CD4-positive, alpha-beta memory T cell (primary cell): Measurements from ENCODE around the gene IARS1. TPM values are rescaled to one million over a fixed set of nuclear protein-coding genes. Genes with fewer than 3 reads are reported as not detected.

ENCODE experiments used
- CTCF ChIA-PET: fragments of 350-600 bp; sonication (Branson Sonifier 250); formaldehyde crosslinking; loops from one replicate; lab custom pipeline; 2021; ENCODE audit warnings: inconsistent platforms; ENCODE audit not compliant: partially characterized antibody; lab: Charles Lee
- POLR2A ChIA-PET: fragments of 350-600 bp; sonication (Branson Sonifier 250); formaldehyde crosslinking; loops from one replicate; lab custom pipeline; 2021; ENCODE audit not compliant: partially characterized antibody; lab: Charles Lee
- DNase-seq, 5 donors: peaks; one replicate each; pipeline versions ENCODE4 v3.0.0 to v3.0.0-alpha.2; 2020 to 2022; ENCODE audit warnings: mixed read lengths in 1 of 5
- H3K27ac ChIP-seq: one replicate; pipeline ENCODE4 v1.7.0; 2013; ENCODE audit warnings: low read depth, low read length
- H3K27me3 ChIP-seq: 2 replicates; pipeline ENCODE4 v1.7.0; 2013; ENCODE audit warnings: mild to moderate bottlenecking, low read length, moderate library complexity; ENCODE audit not compliant: insufficient read depth
- H3K36me3 ChIP-seq: 2 replicates; pipeline ENCODE4 v1.7.0; 2013; ENCODE audit warnings: mild to moderate bottlenecking, low read length, moderate library complexity; ENCODE audit not compliant: insufficient read depth
- H3K4me1 ChIP-seq: 2 replicates; pipeline ENCODE4 v1.7.0; 2013; ENCODE audit warnings: mild to moderate bottlenecking, low read length, moderate library complexity; ENCODE audit not compliant: insufficient read depth
- H3K4me3 ChIP-seq, 2 donors: one replicate each; pipeline ENCODE4 v1.7.0; 2013; ENCODE audit warnings: low read length in 2 of 2, mild to moderate bottlenecking in 1 of 2
- H3K9me3 ChIP-seq, 2 donors: one replicate each; pipeline ENCODE4 v1.7.0; 2013; ENCODE audit warnings: low read length in 2 of 2, control low read depth in 1 of 2; ENCODE audit not compliant: control insufficient read depth in 1 of 2
- H3K27ac Mint-ChIP-seq, 7 donors: one replicate each; pipeline ENCODE4 v1.8.0; 2020 to 2021; ENCODE audit warnings: mixed read lengths in 7 of 7, mild to moderate bottlenecking in 6 of 7, inconsistent platforms in 3 of 7, moderate library complexity in 3 of 7
- H3K27me3 Mint-ChIP-seq, 2 donors: one replicate each; pipeline ENCODE4 v1.8.0; 2020 to 2021; ENCODE audit warnings: mixed read lengths in 2 of 2
- H3K36me3 Mint-ChIP-seq, 2 donors: one replicate each; pipeline ENCODE4 v1.8.0; 2020 to 2021; ENCODE audit warnings: mixed read lengths in 2 of 2, inconsistent platforms in 1 of 2, mild to moderate bottlenecking in 1 of 2
- H3K4me1 Mint-ChIP-seq, 4 donors: one replicate each; pipeline ENCODE4 v1.8.0; 2020 to 2021; ENCODE audit warnings: mixed read lengths in 4 of 4, mild to moderate bottlenecking in 1 of 4
- H3K4me3 Mint-ChIP-seq, 8 donors: one replicate each; pipeline ENCODE4 v1.8.0; 2020 to 2021; ENCODE audit warnings: mixed read lengths in 8 of 8, mild to moderate bottlenecking in 7 of 8, moderate library complexity in 6 of 8, inconsistent platforms in 3 of 8
- H3K9me3 Mint-ChIP-seq, 8 donors: one replicate each; pipeline ENCODE4 v1.8.0; 2020 to 2021; ENCODE audit warnings: mixed read lengths in 8 of 8, mild to moderate bottlenecking in 5 of 8, inconsistent platforms in 3 of 8, moderate library complexity in 1 of 8
- intact Hi-C: fragments of 100-400 bp; cut with micrococcal nuclease; formaldehyde crosslinking; loops from one replicate; pipeline ENCODE4 v1.15.1; 2023
- microRNA-seq: library from miRNA; unstranded; fragments of <30 nt; microRNA quantifications from one replicate; pipeline ENCODE4 v1.2.0, GENCODE V29; 2021; ENCODE audit warnings: borderline replicate concordance, borderline number of aligned reads, borderline microRNAs expressed, mixed read lengths
- polyA plus RNA-seq, 2 donors: library from polyadenylated mRNA; unstranded; fragments of 300-500 nt; fragmentation: Illumina TruSeq; gene quantifications; one replicate each; pipeline ENCODE4 v1.2.3, GENCODE V29; 2021
- total RNA-seq, 2 experiments: library from RNA; stranded (reverse); gene quantifications; one replicate each; pipeline ENCODE4 v1.2.3, GENCODE V29; 2021

The IARS1 gene
- total and polyA plus RNA-seq, 4 experiments from 2014 or later, result 69.7 to 112 (median 90.1) TPM

GRCh38 chr9:92253656-92254055, 39.8 kb downstream of the IARS1 start:
- no peaks in the 10 kb centered on the region for H3K9me3 ChIP-seq
- H3K27me3 Mint-ChIP-seq, result no peaks in the 10 kb centered on the region
- no peaks in the 10 kb centered on the region for H3K27me3 ChIP-seq
- intact Hi-C loops, result no loop called here
- H3K27ac ChIP-seq, result no peak overlapping the region
- DNase-seq, result no peak
- no peak overlapping the region for H3K4me3 ChIP-seq
- H3K4me1 ChIP-seq, result no peaks in the 10 kb centered on the region
- no peaks in the 10 kb centered on the region for H3K9me3 Mint-ChIP-seq
- peaks cover 73 to 82% of the 10 kb centered on the region in 2 donors for H3K36me3 Mint-ChIP-seq
- ChIA-PET CTCF (no interaction called here), POLR2A (no interaction called here)
- H3K4me3 Mint-ChIP-seq, result no peak overlapping the region
- peaks cover 75% of the 10 kb centered on the region for H3K36me3 ChIP-seq
- H3K27ac Mint-ChIP-seq, result peak overlapping the region in 1 of 7 donors; percentile 37
- no peaks in the 10 kb centered on the region for H3K4me1 Mint-ChIP-seq

- H3K36me3 ChIP-seq, result peaks cover 80% of the 10 kb centered on the region
- POLR2A ChIA-PET, result no interaction called here
- no peaks in the 10 kb centered on the region for H3K27me3 Mint-ChIP-seq
Observed at GRCh38 chr9:92247981-92248380, 45.5 kb downstream of the IARS1 start.

GRCh38 chr9:92247296-92247695, 46.2 kb downstream of the IARS1 start:
- H3K27me3 ChIP-seq, result no peaks in the 10 kb centered on the region
- H3K9me3 ChIP-seq, result no peaks in the 10 kb centered on the region
- H3K27ac ChIP-seq, result no peak overlapping the region
- H3K4me1 ChIP-seq, result no peaks in the 10 kb centered on the region
- peaks cover 83% of the 10 kb centered on the region for H3K36me3 ChIP-seq
- no peak overlapping the region for H3K4me3 ChIP-seq
- Mint-ChIP-seq H3K27me3 (no peaks in the 10 kb centered on the region), H3K27ac (no peak overlapping the region), H3K9me3 (no peaks in the 10 kb centered on the region), H3K4me1 (no peaks in the 10 kb centered on the region), H3K4me3 (no peak overlapping the region), H3K36me3 (peaks cover 76 to 88% of the 10 kb centered on the region in 2 donors)
- intact Hi-C loops, result no loop called here
- DNase-seq, result no peak
- POLR2A ChIA-PET, result no interaction called here
- CTCF ChIA-PET, result no interaction called here

More at GRCh38 chr9:92247981-92248380, 45.5 kb downstream of the IARS1 start:
- H3K9me3 ChIP-seq, result no peaks in the 10 kb centered on the region
- no peak for DNase-seq
- no peak overlapping the region for H3K27ac ChIP-seq
- H3K27me3 ChIP-seq, result no peaks in the 10 kb centered on the region
- H3K9me3 Mint-ChIP-seq, result no peaks in the 10 kb centered on the region
- intact Hi-C loops, result no loop called here
- CTCF ChIA-PET, result no interaction called here
- no peak overlapping the region for H3K27ac Mint-ChIP-seq
- no peak overlapping the region for H3K4me3 ChIP-seq
- no peaks in the 10 kb centered on the region for H3K4me1 ChIP-seq
- H3K4me1 Mint-ChIP-seq, result no peaks in the 10 kb centered on the region
- no peak overlapping the region for H3K4me3 Mint-ChIP-seq
- peaks cover 75 to 85% of the 10 kb centered on the region in 2 donors for H3K36me3 Mint-ChIP-seq

GRCh38 chr9:92245005-92245797, 48.3 kb downstream of the IARS1 start:
- H3K36me3 Mint-ChIP-seq, result peaks cover 83 to 93% of the 10 kb centered on the region in 2 donors
- ChIA-PET CTCF (interaction anchor here (1.0 kb wide), 1 partner anchor 110 kb away, joined by 3 read pairs; no protein-coding TSS in a partner anchor), POLR2A (no interaction called here)
- no peak for DNase-seq
- no peak overlapping the region for H3K27ac ChIP-seq
- no peak overlapping the region for H3K4me3 Mint-ChIP-seq
- H3K9me3 Mint-ChIP-seq, result no peaks in the 10 kb centered on the region
- peaks cover 79% of the 10 kb centered on the region for H3K36me3 ChIP-seq
- no peaks in the 10 kb centered on the region for H3K27me3 Mint-ChIP-seq
- H3K4me3 ChIP-seq, result no peak overlapping the region
- intact Hi-C loops, result no loop called here
- H3K27ac Mint-ChIP-seq, result peak overlapping the region in 1 of 7 donors; percentile 48
- H3K4me1 Mint-ChIP-seq, result no peaks in the 10 kb centered on the region
- H3K27me3 ChIP-seq, result no peaks in the 10 kb centered on the region
- no peaks in the 10 kb centered on the region for H3K9me3 ChIP-seq
- H3K4me1 ChIP-seq, result no peaks in the 10 kb centered on the region

Small RNA genes lying within 50 kb of the gene (microRNA-seq; reads per million reads assigned to microRNA genes)
- gene MIR3651, result 5.0 reads per million, percentile 24 among the genes with 10 or more reads in this experiment

Other genes with a start within 250 kb of the IARS1 start
- gene SPTLC1, start 178.3 kb downstream of the IARS1 start, total RNA-seq, result 10 to 100 TPM; 56.8 to 57.9 TPM
- gene SPTLC1, start 178.3 kb downstream of the IARS1 start, polyA plus RNA-seq, result 10 to 100 TPM; 45.6 to 56.8 TPM
- 100 to 1,000 TPM in 1 of 2 experiments, 10 to 100 TPM in 1; 93.9 to 104 TPM for gene NOL8, start 31.7 kb upstream of the IARS1 start, total RNA-seq
- 10 to 100 TPM; 12.3 to 38.7 TPM for gene NOL8, start 31.7 kb upstream of the IARS1 start, polyA plus RNA-seq
- gene CENPP, start 32.3 kb upstream of the IARS1 start, total RNA-seq, result 1 to 10 TPM in 1 of 2 experiments, under 1 TPM in 1; 0.55 to 4.3 TPM
- gene CENPP, start 32.3 kb upstream of the IARS1 start, polyA plus RNA-seq, result 1 to 10 TPM; 2.4 to 9.5 TPM
- gene OGN, start 110.9 kb upstream of the IARS1 start, total RNA-seq, result not detected
- under 1 TPM in 1 of 2 donors, not detected in 1; 0.24 TPM for gene OGN, start 110.9 kb upstream of the IARS1 start, polyA plus RNA-seq
- gene OMD, start 130.8 kb upstream of the IARS1 start, total RNA-seq, result not detected
- under 1 TPM; 0.07 to 0.09 TPM for gene OMD, start 130.8 kb upstream of the IARS1 start, polyA plus RNA-seq
- gene ASPN, start 188.8 kb upstream of the IARS1 start, total RNA-seq, result not detected
- gene ASPN, start 188.8 kb upstream of the IARS1 start, polyA plus RNA-seq, result not detected
- gene ECM2, start 242.3 kb upstream of the IARS1 start, total RNA-seq, result not detected
- gene ECM2, start 242.3 kb upstream of the IARS1 start, polyA plus RNA-seq, result not detected